ENCODE data around the gene RASA2. TPM values are rescaled to one million over a fixed set of nuclear protein-coding genes. Genes with fewer than 3 reads are reported as not detected.

The RASA2 gene
- total RNA-seq, 4 donors from 2014 or later, result 22.3 to 43.7 (median 33.6) TPM

DNA sequence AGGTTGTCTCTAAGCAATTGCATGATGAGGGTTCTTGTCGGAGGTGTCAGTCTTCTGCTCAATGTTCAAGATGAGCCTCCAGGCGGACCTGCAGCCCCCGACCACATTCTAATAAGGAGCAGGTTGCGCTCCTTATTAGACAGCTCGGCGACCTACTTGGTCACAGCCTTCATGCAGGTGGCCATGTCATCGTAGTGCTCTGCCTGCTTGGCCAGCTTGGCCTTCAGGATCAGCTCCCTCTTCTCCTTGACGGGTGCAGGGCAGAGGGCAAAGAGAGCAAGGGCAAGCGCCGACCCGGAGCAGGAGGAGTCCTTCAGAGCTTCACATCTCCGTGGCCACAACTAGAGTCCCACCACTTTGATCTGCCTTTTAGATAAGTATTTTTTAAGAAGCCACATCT, 113.5 kb downstream of the RASA2 start:
- Histone ChIP-seq H3K9me3 (no peaks in the 10 kb centered on the region), H3K4me1 (no peaks in the 10 kb centered on the region), H3K27ac (no peak overlapping the region), H3K27me3 (no peaks in the 10 kb centered on the region), H3K36me3 (peaks cover 0 to 25% (median 0%) of the 10 kb centered on the region in 3 donors), H3K4me3 (no peak overlapping the region)
- no peak for DNase-seq
- TF ChIP-seq POLR2A (IDR thresholded peaks at IDR 0.05) (no peak), CTCF (IDR thresholded peaks at IDR 0.05) (no peak)

DNA sequence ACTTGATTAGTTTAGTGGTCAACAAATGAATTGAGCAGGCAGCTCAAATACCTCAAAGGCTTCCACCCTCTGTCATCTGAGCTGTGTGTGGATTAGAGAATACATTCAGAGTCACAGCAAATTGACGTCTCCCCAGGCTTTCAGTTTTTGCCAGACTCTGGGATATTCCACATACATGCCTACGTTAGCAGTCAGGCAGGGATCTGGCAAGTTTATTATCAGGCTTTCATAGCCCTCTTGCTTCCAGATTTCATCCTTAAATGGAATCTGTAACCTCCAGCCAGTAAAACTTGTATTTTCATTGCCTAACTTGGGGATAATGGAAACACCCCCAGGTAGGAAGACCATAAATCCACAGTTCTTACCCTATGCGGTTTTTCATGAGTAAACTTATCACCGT, 115.9 kb downstream of the RASA2 start:
- no peak for DNase-seq
- TF ChIP-seq POLR2A (IDR thresholded peaks at IDR 0.05) (no peak), CTCF (IDR thresholded peaks at IDR 0.05) (no peak)
- Histone ChIP-seq H3K4me1 (no peaks in the 10 kb centered on the region), H3K27ac (no peak overlapping the region), H3K4me3 (no peak overlapping the region), H3K27me3 (no peaks in the 10 kb centered on the region), H3K36me3 (peaks cover 0 to 11% (median 0%) of the 10 kb centered on the region in 3 donors), H3K9me3 (no peaks in the 10 kb centered on the region)

- TF ChIP-seq CTCF (IDR thresholded peaks at IDR 0.05), result no peak
- no peak for TF ChIP-seq POLR2A (IDR thresholded peaks at IDR 0.05)
- no peaks in the 10 kb centered on the region for H3K27me3 ChIP-seq
- no peak for DNase-seq
- peaks cover 0 to 18% (median 2%) of the 10 kb centered on the region in 3 donors for H3K36me3 ChIP-seq
- no peak overlapping the region for H3K27ac ChIP-seq
- H3K9me3 ChIP-seq, result no peaks in the 10 kb centered on the region
- H3K4me1 ChIP-seq, result no peaks in the 10 kb centered on the region
- no peak overlapping the region for H3K4me3 ChIP-seq
Measured at GRCh38 chr3:141603473-141604035, 116.7 kb downstream of the RASA2 start.

DNA sequence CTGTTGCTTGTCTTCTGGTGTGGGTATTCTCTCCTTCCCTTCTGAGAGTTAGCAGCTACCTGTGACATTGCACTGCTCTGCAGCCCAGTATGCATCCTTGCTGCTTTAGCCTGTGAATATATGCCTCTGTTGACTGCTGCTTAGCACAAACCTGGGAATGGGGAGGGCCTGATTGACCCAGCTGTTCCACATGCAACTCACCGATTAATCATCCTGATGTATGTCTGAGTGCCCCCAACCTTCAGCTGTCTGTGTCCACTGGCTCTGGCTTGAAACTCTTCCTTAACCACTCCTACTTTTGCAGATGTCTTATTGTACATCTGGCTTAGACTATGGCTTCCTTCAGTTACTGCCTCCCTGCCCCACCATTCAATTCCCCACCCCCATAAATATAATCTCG, 119.1 kb downstream of the RASA2 start:
- Histone ChIP-seq H3K36me3 (peaks cover 0 to 27% (median 4%) of the 10 kb centered on the region in 3 donors), H3K27ac (no peak overlapping the region)
- DNase-seq, result no peak

GRCh38 chr3:141608438-141608837, 121.6 kb downstream of the RASA2 start:
- TF ChIP-seq CTCF (IDR thresholded peaks at IDR 0.05), result no peak
- no peak for TF ChIP-seq POLR2A (IDR thresholded peaks at IDR 0.05)
- H3K27ac ChIP-seq, result no peak overlapping the region

More for the DNA sequence above, 119.1 kb downstream of the RASA2 start:
- Histone ChIP-seq H3K9me3 (no peaks in the 10 kb centered on the region), H3K27me3 (no peaks in the 10 kb centered on the region), H3K4me1 (no peaks in the 10 kb centered on the region), H3K4me3 (no peak overlapping the region)
- TF ChIP-seq CTCF (IDR thresholded peaks at IDR 0.05) (no peak), POLR2A (IDR thresholded peaks at IDR 0.05) (no peak)

DNA sequence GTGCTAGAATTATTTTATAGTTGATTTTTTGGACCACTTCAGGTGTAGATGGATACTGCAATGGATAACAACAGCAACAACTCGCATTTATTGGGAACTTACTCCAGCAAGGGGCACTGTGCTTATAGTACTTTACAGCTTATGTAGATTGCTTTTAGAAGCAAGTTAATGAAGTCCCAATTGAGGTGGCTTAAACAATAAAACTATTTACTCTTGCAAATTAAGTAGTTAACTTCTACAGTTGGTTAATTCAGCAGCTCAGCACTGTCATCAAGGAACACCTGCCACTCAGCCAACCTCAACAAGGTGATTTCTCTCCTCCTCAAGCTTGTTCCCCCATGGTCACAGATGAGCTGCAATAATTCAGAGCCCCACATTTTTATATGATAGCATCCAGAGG, 124.1 kb downstream of the RASA2 start:
- Histone ChIP-seq H3K36me3 (peaks cover 0 to 45% (median 4%) of the 10 kb centered on the region in 3 donors), H3K27ac (no peak overlapping the region), H3K27me3 (no peaks in the 10 kb centered on the region), H3K4me3 (no peak overlapping the region), H3K4me1 (no peaks in the 10 kb centered on the region), H3K9me3 (no peaks in the 10 kb centered on the region)
- DNase-seq, result no peak
- no peak for TF ChIP-seq CTCF (IDR thresholded peaks at IDR 0.05)
- no peak for TF ChIP-seq POLR2A (IDR thresholded peaks at IDR 0.05)

More at GRCh38 chr3:141608438-141608837, 121.6 kb downstream of the RASA2 start:
- Histone ChIP-seq H3K27me3 (no peaks in the 10 kb centered on the region), H3K36me3 (peaks cover 0 to 44% (median 4%) of the 10 kb centered on the region in 3 donors), H3K4me1 (no peaks in the 10 kb centered on the region), H3K4me3 (no peak overlapping the region), H3K9me3 (no peaks in the 10 kb centered on the region)
- no peak for DNase-seq
